ENCODE data around the gene WNT8A.

WNT8A gene

DNA sequence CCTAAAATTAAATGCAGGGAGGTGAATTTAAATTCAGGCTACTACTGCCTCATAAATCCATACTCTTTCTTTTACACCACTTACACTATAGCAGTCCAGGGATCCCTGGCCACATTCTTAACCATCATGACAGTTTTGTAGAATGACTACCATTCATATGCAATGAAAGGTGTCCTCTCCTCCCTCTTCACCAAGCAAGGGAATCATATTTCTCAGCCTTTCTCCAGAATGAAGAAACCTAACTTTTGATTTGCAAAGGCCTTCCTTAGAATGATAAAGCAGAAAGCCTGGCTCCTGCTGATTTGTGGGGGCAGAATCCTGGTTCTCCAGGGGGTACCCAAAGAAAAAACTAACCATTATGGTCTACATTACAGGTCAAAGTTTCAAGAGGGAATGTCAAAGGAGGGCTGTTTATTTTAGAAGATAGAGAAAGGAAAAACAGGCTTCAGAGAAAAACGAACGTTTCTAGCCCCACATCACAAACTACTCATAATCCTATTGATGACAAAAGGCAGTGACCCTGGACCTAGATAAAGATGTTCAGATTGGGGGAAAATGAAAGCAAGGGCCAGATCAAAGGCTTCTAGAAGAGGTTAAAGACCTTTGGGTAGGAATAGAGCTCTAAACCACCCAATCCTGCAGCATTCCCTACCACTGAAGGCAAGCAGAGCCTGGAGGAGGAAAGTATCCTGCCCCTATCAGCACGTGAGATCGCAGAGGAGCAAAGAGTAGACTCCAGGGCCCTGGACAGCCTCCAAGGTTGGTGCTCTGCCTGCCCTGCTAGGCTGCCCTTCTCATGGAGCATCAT is 11.5 kb downstream of the WNT8A start:
- FAIRE-seq: no peak
- TF ChIP-seq TAF1 (IDR thresholded peaks at IDR 0.05; ENCODE audit: borderline replicate concordance, low read depth, low read length): no peak
- no peak for TF ChIP-seq POLR2A (IDR thresholded peaks at IDR 0.05; ENCODE audit: low read depth, low read length)
- TF ChIP-seq POLR2AphosphoS5 (IDR thresholded peaks at IDR 0.05; ENCODE audit: low read depth, low read length): no peak
- DNase-seq (ENCODE audit: insufficient read length): no peak

DNA sequence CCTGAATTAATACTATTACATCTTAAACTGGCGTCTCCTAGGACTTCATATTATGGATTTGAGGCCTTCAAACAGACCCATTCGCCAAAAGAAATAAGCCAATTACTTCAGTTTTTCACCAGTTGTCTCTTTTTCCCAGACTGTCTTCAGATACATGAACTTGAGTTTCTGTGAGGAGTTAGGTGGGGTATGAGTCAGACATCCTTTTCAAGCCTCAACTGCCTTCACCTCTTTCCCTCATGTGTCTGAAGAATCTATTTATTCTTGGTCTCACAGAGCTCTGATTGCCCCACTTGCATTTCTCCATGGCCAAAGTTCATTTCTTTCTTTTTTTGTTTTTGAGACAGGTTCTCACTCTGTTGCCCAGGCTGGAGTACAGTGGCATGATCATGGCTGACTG is 12.5 kb downstream of the WNT8A start:
- TF ChIP-seq POLR2A (IDR thresholded peaks at IDR 0.05; ENCODE audit: low read depth, low read length) (no peak), TAF1 (IDR thresholded peaks at IDR 0.05; ENCODE audit: borderline replicate concordance, low read depth, low read length) (no peak), POLR2AphosphoS5 (IDR thresholded peaks at IDR 0.05; ENCODE audit: low read depth, low read length) (no peak)
- DNase-seq (ENCODE audit: insufficient read length): no peak
- FAIRE-seq: no peak

DNA sequence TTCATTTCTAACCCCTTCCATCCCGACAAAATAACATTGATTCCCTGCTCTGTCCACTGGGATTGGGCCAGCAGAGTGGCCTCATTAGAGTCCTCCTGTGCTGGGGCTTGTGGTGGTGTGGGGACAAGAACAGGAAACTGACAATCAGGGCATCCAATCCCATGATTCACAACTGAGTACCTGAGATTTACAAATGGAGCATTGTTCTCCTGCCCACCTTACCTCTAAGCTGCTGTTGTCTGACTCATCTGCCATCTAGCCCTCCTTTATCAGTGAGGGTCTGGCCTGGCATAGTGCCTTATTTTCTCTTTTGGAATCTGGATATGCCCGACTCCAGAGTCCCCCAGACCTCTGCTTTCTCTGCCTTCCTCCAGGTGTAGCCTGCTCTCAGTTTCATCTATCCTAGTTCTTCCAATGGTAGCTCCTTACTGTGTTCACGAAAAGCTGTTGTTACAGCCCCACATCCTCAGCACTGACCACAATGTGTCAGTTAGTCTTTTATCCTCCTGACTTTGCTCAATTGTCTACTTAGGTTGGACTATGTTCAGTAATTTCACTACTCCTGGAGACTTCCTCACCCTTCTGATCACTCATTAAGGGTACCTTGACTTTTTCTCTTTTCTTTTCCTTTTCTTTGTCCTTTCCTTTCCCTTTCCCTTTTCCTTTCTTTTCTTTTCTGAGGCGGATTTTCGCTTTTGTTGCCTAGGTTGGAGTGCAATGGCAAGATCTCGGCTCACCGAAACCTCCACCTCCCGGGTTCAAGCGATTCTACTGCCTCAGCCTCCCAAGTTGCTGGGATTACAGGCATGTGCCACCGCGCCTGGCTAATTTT is 13.4 kb downstream of the WNT8A start:
- DNase-seq (ENCODE audit: insufficient read length) (no peak), FAIRE-seq (no peak)
- TF ChIP-seq POLR2A (IDR thresholded peaks at IDR 0.05; ENCODE audit: low read depth, low read length) (no peak), TAF1 (IDR thresholded peaks at IDR 0.05; ENCODE audit: borderline replicate concordance, low read depth, low read length) (no peak), POLR2AphosphoS5 (IDR thresholded peaks at IDR 0.05; ENCODE audit: low read depth, low read length) (no peak)

DNA sequence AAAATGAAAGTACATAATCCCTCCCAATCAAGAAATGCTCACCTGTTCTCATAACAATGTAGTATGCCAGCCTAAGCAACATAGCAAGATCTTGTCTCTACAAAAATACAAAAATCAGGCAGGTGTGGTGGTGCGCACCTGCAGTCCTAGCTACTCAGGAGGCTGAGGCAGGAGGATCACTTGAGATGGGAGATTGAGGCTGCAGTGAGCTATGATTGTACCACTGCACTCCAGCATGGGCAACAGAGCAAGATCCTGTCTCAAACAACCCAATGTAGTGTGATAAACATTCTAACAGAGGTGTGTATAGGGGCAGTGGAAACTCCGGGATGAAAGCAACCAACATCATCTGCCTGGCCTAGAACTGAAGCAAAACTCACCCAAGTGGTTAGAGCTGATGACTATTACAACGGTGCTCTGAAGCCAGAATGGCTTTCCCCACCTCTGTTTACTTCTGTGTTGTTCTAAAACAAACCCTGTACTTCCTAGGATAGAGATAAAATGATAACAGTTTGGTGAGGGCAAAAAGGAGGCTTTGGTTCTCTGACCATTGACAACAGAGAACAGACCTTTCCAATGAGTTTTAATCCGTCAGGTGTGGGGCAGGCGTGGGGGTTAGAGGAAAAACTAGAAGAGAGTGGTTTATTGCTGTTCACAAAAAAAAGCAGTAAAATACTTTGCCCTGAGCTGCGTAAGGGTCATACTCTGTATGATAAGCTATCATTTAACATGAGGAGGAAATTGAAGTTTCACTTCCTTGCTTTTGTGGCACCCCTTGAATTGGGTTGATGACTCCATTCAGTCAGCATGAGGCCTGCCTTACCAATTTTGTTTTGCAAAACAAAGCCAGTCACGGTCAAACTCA is 18.9 kb downstream of the WNT8A start:
- no peak for FAIRE-seq
- TF ChIP-seq POLR2A (IDR thresholded peaks at IDR 0.05; ENCODE audit: low read depth, low read length): no peak
- TF ChIP-seq POLR2AphosphoS5 (IDR thresholded peaks at IDR 0.05; ENCODE audit: low read depth, low read length): no peak
- no peak for TF ChIP-seq TAF1 (IDR thresholded peaks at IDR 0.05; ENCODE audit: borderline replicate concordance, low read depth, low read length)
- DNase-seq (ENCODE audit: insufficient read length): no peak

DNA sequence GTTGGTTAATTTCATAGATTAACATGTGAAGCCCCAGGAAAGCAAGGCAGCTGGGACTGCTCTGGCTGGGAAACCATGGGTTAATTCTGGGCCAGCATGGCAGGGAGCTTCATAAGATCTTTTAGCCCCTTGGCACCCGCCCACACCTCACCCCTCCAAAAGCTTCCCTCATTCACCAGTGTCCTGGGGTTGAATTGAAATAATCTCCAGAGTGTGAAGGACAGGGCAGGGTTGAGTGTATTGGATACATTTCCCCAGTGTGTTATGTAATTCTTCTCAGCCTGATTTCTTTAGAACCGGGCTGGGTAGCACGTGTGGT is 19.4 kb downstream of the WNT8A start:
- no peak for DNase-seq (ENCODE audit: insufficient read length)
- no peak for FAIRE-seq
- TF ChIP-seq POLR2AphosphoS5 (IDR thresholded peaks at IDR 0.05; ENCODE audit: low read depth, low read length): no peak
- TF ChIP-seq TAF1 (IDR thresholded peaks at IDR 0.05; ENCODE audit: borderline replicate concordance, low read depth, low read length): no peak
- no peak for TF ChIP-seq POLR2A (IDR thresholded peaks at IDR 0.05; ENCODE audit: low read depth, low read length)

DNA sequence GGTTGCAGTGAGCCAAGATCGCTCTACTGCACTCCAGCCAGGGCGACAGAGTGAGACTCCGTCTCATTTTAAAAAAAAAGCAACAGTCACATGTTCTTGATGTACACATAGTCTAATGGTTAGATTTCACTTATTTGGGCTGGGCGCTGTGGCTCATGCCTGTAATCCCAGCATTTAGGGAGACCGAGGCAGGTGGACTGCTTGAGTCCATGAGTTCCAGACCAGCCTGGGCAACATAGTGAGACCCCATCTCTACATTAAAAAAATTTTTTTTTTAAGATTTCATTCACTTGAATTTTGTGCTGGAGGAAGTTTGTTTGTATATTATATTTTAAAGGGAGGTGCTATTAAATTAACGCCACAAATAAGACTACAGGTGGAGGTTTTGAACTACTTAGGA is 21.9 kb downstream of the WNT8A start:
- no peak for TF ChIP-seq POLR2A (IDR thresholded peaks at IDR 0.05; ENCODE audit: low read depth, low read length)
- no peak for TF ChIP-seq TAF1 (IDR thresholded peaks at IDR 0.05; ENCODE audit: borderline replicate concordance, low read depth, low read length)
- no peak for TF ChIP-seq POLR2AphosphoS5 (IDR thresholded peaks at IDR 0.05; ENCODE audit: low read depth, low read length)
- DNase-seq (ENCODE audit: insufficient read length): no peak
- FAIRE-seq: no peak

DNA sequence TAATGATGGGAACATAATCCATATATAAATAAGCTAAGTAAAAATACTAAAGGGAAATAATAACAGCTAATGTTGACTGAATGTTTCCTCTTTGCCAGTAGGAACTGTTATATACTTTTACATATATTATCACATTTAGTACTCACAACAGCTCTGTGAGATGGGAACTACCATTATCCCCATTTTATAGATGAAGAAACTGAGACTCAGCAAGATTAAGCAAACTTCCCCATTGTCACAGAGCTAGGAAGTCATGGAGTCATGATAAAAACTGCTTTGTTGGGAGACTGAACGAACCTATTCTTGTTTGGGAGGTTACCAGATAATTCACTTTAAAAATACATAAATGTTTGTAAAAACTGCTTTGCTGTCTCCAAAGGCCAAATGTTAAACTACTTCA is 23.4 kb downstream of the WNT8A start:
- FAIRE-seq (no peak), DNase-seq (ENCODE audit: insufficient read length) (no peak)
- TF ChIP-seq POLR2A (IDR thresholded peaks at IDR 0.05; ENCODE audit: low read depth, low read length) (no peak), POLR2AphosphoS5 (IDR thresholded peaks at IDR 0.05; ENCODE audit: low read depth, low read length) (no peak), TAF1 (IDR thresholded peaks at IDR 0.05; ENCODE audit: borderline replicate concordance, low read depth, low read length) (no peak)

DNA sequence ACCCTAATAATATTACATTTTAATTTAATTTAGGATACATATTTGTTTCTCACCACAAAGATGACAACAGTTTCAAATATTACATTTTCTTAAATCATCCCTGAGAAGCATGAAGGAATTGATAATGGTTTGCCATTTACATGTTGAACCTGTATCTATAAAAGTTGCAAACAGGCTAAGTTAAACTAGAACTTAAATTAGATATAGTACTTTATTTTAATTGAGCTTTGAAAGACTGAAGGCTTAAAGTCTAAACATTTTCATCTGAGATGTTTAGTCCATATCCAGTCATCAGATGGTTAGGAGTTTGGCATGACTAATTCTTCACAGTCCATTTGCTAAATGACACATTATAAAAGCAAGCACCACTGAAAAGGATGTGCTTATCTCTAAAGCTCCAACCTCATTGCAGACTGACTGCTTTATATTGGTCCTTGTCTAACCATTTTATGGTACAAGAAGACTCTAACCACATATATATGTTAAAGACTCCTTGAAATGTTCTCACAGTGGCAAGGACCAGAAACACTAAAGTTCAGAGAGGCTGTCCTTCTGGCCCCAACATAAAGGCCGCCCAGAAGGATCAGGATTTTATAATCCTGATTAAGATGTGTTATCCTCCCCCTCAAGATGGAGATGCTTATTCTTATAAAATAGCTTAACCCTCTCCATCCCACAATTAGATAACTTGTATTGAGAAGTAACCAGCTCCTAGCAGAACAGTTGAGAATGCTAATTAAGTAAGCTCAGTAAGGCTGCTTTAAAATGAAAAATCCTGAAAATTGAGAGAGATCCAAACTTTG is 25.8 kb downstream of the WNT8A start:
- DNase-seq (ENCODE audit: insufficient read length): no peak
- FAIRE-seq: no peak
- no peak for TF ChIP-seq POLR2AphosphoS5 (IDR thresholded peaks at IDR 0.05; ENCODE audit: low read depth, low read length)
- no peak for TF ChIP-seq POLR2A (IDR thresholded peaks at IDR 0.05; ENCODE audit: low read depth, low read length)
- TF ChIP-seq TAF1 (IDR thresholded peaks at IDR 0.05; ENCODE audit: borderline replicate concordance, low read depth, low read length): no peak

DNA sequence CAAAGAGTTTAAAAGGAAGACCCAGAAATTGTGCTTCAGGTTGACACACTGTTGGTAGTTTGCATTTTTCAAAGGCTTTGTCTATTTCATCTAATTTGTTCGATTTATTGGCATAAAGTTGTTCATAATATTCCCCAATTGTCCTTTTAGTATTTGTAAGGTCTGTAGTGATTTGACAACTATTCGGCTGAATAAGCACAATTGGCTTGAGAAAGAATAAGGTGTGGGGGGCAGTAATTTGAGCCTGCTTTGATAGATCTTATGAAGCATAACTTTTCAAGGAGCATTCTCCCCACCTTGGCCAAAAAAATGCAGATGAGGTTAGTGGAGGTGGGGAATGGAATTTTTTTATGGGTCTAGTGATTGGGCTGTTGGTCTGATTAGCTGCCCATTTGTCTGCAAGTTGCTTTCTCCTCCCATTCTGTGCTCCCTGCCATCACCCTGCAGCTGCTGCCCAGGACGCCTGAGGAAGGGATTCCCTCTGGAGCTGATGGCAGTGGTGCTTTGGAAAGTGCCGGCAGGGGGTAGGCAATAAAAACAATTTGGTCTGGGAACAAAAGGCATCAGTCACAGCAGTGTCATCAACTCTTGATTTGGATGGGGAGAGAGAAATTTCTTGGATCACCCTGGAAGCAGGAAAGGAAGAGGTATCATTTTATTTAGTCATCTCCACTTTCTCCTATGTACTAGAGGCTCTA is 26.6 kb downstream of the WNT8A start:
- TF ChIP-seq TAF1 (IDR thresholded peaks at IDR 0.05; ENCODE audit: borderline replicate concordance, low read depth, low read length) (no peak), POLR2A (IDR thresholded peaks at IDR 0.05; ENCODE audit: low read depth, low read length) (no peak), POLR2AphosphoS5 (IDR thresholded peaks at IDR 0.05; ENCODE audit: low read depth, low read length) (no peak)
- DNase-seq (ENCODE audit: insufficient read length) (no peak), FAIRE-seq (no peak)

DNA sequence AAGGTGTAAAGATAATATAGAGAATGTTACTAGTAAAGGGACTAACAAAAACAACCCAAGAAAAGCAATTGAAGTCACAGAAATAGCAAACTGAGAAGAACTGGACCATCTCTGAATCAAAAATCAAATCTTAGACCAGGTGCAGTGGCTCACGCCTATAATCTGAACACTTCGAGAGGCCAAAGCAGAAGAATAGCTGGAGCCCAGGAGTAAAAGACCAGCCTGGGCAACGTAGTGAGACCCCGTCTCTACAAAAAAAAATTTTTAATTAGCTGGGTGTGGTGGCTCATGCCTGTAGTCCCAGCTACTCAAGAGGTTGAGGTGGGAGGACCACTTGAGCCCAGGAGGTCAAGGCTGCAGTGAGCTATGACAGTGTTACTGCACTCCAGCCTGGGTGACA is 27.3 kb downstream of the WNT8A start:
- FAIRE-seq: no peak

More for the DNA sequence above, 27.3 kb downstream of the WNT8A start:
- DNase-seq (ENCODE audit: insufficient read length): no peak
- TF ChIP-seq TAF1 (IDR thresholded peaks at IDR 0.05; ENCODE audit: borderline replicate concordance, low read depth, low read length): no peak
- no peak for TF ChIP-seq POLR2AphosphoS5 (IDR thresholded peaks at IDR 0.05; ENCODE audit: low read depth, low read length)
- no peak for TF ChIP-seq POLR2A (IDR thresholded peaks at IDR 0.05; ENCODE audit: low read depth, low read length)
